ENCODE measurements around the gene TNRC6C.

Gene TNRC6C

DNA sequence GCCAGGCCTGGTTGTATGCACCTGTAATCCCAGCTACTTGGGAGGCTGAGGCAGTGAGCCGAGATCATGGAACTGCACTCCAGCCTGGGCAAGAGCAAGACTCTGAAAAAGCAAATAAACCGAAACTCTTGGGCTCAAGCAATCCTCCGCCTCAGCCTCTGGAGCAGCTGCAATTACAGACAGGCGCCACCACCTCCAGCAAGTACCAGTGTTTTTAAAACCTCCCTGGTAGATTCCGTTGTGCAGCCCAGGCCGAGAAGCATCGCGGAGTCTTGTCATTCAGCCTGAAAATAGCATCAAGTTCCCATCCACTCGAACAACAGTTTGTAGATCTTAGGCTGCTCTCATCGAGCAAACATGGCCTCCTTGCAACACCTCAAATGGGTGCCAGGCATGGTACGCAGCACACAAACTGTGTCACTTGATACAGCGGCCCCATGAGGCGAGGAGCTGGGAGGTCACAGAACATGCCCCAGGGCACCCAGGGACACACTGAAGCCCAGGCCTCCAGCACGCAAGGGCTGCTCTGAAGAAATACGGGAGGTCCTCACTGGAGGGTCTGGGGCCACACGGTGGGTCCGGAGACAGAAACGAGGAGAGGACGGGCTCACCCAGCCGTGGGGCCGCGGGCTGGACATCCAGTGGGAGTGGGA is 152.0 kb downstream of the TNRC6C start:
- no peak overlapping the region for H3K4me3 ChIP-seq
- H3K27ac ChIP-seq, result no peak overlapping the region
- TF ChIP-seq, protein P1, sequence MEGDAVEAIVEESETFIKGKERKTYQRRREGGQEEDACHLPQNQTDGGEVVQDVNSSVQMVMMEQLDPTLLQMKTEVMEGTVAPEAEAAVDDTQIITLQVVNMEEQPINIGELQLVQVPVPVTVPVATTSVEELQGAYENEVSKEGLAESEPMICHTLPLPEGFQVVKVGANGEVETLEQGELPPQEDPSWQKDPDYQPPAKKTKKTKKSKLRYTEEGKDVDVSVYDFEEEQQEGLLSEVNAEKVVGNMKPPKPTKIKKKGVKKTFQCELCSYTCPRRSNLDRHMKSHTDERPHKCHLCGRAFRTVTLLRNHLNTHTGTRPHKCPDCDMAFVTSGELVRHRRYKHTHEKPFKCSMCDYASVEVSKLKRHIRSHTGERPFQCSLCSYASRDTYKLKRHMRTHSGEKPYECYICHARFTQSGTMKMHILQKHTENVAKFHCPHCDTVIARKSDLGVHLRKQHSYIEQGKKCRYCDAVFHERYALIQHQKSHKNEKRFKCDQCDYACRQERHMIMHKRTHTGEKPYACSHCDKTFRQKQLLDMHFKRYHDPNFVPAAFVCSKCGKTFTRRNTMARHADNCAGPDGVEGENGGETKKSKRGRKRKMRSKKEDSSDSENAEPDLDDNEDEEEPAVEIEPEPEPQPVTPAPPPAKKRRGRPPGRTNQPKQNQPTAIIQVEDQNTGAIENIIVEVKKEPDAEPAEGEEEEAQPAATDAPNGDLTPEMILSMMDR (IDR thresholded peaks at IDR 0.05), result no peak
- no peak for DNase-seq (ENCODE audit: low spot score)

DNA sequence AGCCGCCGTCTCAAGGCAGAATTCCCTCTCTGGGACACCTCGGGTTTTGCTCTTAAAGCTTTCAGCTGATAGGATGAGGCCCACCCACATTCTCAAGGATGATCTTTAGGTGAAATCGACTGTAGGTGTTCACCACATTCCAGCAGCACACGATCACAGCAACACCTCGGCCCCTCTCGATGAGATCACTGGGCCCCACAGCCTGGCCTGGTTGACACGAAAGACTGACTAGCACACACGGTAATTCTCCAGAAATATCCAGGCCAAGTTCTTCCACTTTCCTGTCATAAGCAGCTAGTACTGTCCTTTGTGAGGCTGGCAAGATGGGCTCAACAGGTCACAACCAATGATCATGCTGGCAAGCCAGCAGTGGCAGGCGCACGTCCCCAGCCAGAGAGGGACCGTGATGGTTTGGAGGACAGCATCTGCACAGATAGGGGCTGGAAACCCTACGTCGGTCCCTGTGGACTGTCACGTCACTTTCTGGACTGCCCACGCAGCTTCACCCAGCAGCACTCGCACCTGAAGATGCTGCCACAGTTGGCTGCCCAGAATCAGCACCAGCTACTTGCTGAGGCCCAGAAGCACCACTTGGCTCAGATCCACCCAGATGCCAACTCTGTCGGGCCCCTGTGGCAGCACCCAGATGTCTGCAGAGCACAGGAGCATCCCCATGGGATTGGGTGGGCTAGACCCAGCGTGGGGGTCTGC is 152.7 kb downstream of the TNRC6C start:
- TF ChIP-seq, protein P1 (IDR thresholded peaks at IDR 0.05), result no peak
- DNase-seq (ENCODE audit: low spot score), result no peak
- Histone ChIP-seq H3K4me3 (no peak overlapping the region), H3K27ac (no peak overlapping the region)

DNA sequence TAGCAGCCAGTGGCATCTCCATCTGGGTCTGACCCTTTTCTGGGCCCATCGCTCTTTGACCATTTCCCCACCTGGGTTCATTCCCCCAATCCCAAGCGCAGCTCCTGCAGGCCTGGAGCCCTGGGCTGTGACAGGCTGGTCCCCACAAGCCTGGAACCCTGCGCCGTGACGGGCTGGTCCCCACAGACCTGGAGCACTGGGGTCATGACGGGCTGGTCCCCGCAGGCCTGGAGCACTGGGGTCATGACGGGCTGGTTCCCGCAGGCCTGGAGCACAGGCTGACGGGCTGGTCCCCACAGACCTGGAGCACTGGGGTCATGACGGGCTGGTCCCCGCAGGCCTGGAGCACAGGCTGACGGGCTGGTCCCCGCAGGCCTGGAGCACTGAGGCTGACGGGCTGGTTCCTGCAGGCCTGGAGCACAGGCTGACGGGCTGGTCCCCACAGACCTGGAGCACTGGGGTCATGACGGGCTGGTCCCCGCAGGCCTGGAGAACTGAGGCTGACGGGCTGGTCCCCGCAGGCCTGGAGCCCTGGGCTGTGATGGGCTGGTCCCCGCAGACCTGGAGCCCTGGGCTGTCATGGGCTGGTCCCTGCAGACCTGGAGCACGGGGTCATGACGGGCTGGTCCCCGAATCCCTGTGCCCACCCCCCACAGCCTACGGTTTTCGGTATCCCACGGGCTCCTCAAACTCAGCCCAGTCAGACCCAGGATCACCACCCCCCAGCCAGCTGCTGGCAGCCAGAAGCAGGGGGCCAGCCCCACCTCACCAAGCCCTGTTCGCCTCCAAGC is 153.4 kb downstream of the TNRC6C start:
- TF ChIP-seq, protein P1 (IDR thresholded peaks at IDR 0.05), result no peak
- DNase-seq (ENCODE audit: low spot score), result no peak
- Histone ChIP-seq H3K4me3 (no peak overlapping the region), H3K27ac (no peak overlapping the region)

DNA sequence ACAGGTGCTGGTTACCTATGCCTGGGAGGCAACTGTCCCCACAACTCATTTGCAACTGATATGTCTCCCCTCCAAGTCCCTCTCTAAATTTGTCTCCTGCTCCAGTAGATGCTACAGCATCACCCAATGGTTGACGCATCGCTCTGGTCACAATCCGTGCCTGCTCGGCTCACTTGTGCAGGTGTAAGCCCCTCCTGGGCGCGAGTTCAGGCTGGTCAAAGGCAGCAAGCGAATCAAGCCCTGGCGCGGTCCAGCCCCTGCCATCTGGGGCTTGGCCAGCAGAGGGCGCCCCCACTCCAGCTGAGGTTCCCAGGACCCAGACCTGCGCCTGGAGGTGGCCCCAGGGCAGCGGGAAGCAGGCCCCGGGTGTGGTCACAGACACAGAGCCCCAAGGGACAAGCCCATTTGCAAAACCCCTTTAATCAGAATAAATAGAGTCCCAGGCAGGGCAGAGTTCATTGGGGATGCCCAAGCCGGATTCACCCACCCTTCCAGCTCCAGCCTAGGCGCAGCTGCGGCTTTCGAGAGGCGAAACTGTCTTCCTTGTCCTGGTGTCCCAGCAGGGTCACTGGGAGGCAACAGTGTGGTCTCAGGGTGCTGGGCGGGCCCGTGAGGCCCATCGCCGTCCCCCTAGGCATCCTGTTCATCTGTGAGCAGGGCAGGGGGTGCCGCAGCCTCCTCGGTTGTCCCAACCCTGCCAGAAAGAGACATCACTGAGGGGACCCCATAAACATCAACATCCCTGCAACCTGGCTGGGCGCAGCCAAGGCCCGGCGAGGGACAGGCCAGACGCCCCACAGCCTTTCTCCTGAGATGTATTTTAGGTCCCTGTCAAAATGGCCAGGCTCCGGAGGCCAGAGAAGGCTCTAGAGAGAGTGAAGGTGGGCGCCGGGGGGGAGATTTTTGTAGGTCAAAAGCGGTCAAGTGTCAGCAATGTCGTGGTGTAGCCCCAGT is 154.3 kb downstream of the TNRC6C start:
- TF ChIP-seq, protein P1 (IDR thresholded peaks at IDR 0.05), result peak; percentile 99
- no peak for DNase-seq (ENCODE audit: low spot score)
- Histone ChIP-seq H3K4me3 (no peak overlapping the region), H3K27ac (no peak overlapping the region)

DNA sequence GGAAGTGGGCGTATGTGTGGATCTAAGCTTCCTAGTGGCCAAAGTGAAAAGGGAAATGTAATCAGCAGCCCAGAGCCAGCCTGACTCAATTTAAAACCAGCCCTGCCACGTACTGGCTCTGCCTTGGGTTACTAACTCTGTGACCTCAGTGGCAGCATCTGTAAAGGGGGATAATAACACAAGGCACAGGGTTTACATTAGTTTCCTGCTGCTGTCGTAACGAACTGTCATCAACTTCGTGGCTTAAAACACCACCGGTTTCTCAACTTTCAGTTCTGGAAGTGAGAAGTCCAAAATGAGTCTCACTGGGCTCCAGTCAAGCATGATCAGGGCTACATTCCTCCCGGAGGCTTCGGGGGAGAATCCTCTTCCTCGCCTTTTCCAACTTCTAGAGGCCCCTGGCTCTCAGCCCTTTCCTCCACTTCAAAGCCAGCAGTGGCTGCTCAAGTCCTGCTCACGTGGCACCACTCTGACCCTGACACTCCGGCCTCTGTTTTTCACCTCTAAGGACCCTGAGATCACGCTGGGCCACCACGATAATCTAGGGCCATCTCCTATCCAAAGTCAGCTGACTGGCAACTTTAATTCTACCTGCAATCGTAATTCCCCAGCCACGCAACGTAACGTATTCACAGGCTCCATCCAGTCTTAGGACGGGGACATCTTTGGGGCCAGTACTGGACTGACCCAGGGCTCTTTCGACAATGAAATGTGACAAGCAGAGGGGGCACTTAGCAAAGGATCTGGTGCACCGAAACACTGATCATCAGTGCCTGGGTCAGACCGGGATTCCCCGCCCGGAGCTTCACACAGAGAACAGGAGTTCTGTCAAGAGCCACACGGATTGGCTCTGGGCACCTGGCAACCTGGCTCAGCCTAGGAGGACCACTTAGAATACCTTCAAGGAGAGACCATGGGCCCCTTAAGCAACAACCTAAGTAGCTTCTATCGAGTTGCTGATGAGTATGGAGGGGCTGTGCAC is 155.6 kb downstream of the TNRC6C start:
- DNase-seq (ENCODE audit: low spot score), result no peak
- H3K4me3 ChIP-seq, result no peak overlapping the region
- TF ChIP-seq, protein P1 (IDR thresholded peaks at IDR 0.05), result no peak
- H3K27ac ChIP-seq, result peak overlapping the region in 1 of 2 donors; percentile 1

Measured in coronary artery (tissue), 2 donors.